Raji (cell line): ENCODE measurements around the gene PDE11A.

Experiments used
- POLR2A ChIP-seq: IDR thresholded peaks from 2 replicates; pipeline ENCODE4 v1.6.1; 2011; ENCODE audit warnings: low read depth, low read length, control low read depth; ENCODE audit not compliant: insufficient read depth

The PDE11A gene

DNA sequence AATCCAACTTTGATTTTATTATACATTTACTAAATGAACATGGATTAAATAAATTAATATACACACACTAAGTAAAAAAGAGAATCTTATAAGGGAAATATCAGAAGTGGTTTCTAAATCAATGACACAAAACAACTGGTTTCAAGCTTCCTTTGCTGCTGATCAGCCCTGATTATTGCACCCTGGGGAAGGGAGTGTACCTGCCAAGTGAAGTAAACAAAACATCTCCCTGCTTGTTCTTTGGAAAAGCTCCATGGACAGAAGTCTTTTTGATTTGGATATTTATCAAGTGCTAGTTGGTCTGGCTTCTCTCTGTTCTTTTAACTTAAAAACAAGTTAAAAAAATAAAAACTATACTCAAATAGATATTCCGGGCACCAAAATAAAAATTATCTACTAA is 190.1 kb downstream of the PDE11A start:
- TF ChIP-seq POLR2A: no peak

GRCh38 chr2:177881921-177882320 is 190.7 kb downstream of the PDE11A start:
- TF ChIP-seq POLR2A: no peak

DNA sequence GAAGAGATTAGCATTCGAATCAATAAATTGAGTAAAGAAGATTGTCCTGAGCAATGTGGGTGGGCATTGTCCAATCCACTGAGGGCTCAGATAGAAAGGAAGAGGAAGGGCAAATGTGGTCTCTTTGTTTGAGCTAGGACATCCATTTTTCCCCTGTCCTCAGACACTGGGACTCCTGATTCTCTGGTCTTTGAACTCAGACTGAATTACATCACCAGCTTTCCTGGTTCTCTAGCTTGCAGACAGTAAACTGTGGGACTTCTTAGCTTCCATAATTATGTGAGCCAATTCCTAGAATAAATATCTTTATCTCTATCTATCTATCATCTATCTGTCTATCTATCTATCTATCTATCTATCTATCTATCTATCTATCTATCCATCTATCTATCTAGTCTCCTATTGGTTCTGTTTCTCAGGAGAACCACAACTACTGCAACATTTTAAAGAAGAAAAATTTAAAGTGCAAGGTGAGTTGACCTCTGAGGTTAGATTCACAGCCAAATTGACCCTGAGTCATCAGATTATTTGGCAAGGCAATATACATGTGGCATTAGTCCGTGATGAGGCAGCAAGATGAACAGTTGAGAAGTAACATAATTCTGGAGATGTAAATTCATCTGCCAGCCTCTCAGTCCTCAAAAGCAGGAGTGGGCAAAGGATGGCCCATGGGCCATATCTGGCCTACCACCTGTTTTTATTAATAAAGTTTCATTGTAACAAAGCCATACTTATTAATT is 191.4 kb downstream of the PDE11A start:
- TF ChIP-seq POLR2A: no peak

DNA sequence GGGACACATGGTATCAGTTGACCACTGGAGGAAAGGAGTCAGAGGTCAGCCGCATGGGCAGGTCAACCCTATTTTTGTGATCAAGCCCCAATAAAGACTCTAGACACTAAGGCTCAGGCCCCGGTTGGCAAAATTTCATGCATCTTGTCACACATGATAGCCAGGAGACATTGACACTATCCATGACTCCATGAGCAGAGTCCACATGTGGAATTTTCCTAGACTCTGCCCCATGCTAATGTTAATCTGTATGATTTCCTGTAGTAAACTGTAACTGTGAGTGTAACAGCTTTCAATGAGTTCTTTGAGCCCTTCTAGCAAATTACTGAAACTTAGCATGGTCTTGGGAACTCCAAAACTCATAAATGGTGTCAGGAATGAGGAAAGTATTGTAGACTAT is 192.3 kb downstream of the PDE11A start:
- no peak for TF ChIP-seq POLR2A

GRCh38 chr2:177876950-177877349 is 195.6 kb downstream of the PDE11A start:
- no peak for TF ChIP-seq POLR2A

DNA sequence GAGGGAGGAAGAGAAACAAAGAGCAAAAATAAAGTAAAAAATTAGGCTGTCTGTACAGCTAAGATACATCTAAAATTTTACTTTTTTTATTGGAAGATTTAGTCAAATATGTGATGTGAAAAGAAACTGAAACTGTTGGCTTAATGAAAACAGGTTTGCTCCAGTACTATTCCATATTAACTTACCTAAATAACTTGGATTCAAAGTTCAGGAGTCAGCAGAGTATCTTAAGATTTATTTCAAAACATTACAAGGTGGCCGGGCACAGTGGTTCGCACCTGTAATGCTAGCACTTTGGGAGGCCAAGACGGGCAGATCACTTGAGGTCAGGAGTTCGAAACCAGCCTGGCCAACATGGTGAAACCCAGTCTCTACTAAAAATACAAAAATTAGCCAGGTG is 197.9 kb downstream of the PDE11A start:
- no peak for TF ChIP-seq POLR2A

GRCh38 chr2:177873915-177874314 is 198.7 kb downstream of the PDE11A start:
- no peak for TF ChIP-seq POLR2A

DNA sequence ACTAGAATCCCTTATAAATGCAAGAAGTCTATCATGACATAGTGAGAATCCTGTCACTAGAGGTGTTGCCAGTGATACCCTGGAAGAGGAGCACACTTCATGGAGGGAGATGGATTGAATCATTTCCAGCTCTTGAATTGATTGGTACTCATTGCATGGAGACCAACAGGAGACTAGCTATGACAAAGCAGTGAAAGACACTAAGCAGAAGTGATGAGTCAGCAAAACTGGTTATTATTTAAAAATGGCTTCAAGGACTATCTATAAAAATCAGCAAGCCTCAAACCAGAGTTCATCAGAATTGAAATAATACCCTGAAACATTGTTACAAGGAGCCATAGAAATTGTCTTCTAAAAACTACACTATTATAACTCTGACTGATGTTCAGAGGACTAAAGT is 200.3 kb downstream of the PDE11A start:
- TF ChIP-seq POLR2A: no peak

- TF ChIP-seq POLR2A: no peak
Measured at GRCh38 chr2:177869912-177870311, 202.7 kb downstream of the PDE11A start.

- TF ChIP-seq POLR2A: no peak
Measured at GRCh38 chr2:177869209-177869608, 203.4 kb downstream of the PDE11A start.

GRCh38 chr2:177868806-177869205 is 203.8 kb downstream of the PDE11A start:
- no peak for TF ChIP-seq POLR2A

DNA sequence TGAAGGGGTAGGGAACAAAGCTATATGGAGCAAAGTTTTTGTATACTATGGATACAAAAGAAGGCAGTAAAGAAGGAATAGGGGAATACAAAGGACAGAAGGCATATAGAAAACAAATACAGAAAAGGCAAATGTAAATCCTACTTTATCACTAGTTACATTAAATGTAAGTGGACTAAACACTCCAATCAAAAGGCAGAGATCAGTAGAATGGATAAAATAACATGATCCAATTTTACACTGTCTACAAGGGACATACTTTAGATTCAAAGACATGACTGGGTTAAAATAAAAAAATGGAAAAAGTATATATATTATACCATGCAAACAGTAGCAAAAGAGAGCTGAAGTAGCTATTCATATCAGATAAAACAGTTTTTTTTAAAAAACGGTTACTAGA is 215.0 kb downstream of the PDE11A start:
- no peak for TF ChIP-seq POLR2A

DNA sequence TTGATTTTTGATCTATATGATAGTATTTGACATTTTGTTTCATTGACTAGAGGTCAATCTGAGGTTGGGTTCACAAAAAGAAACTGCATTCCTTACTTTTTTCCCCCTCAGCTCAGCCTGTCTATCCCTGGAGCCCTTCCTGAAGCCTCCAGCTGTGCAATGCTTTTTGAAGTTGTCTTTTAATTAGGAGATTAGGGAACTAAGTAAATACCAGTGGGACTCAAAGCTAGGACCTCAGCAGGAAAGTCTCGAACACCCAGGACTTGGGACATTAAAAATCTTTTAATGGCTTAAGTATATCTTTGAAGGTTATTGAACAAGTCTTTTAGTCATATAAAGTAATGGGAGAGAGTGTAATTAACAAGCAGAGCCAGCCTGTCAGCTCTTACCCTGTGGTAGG is 220.2 kb downstream of the PDE11A start:
- TF ChIP-seq POLR2A: no peak

GRCh38 chr2:177843188-177843587 is 229.4 kb downstream of the PDE11A start:
- TF ChIP-seq POLR2A: no peak

DNA sequence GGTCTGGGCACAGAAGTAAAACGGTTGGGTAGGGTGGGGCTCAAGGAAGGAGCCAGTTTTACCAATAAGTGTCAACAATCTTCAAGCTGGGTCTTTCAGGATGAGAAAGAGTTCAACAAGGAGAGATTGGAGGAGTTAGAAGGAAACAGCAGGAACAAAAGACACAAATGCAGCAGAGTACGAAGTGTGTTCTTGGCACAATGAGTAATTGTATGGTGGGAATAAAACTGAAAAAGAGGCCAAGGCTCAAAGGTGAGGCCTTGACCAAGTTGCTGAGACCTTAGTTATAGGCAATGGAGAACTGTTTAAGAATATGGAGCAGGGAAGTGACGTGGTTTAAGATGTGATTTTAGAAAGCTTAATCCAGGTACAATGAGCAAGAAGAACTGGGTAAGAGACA is 230.3 kb downstream of the PDE11A start:
- no peak for TF ChIP-seq POLR2A

DNA sequence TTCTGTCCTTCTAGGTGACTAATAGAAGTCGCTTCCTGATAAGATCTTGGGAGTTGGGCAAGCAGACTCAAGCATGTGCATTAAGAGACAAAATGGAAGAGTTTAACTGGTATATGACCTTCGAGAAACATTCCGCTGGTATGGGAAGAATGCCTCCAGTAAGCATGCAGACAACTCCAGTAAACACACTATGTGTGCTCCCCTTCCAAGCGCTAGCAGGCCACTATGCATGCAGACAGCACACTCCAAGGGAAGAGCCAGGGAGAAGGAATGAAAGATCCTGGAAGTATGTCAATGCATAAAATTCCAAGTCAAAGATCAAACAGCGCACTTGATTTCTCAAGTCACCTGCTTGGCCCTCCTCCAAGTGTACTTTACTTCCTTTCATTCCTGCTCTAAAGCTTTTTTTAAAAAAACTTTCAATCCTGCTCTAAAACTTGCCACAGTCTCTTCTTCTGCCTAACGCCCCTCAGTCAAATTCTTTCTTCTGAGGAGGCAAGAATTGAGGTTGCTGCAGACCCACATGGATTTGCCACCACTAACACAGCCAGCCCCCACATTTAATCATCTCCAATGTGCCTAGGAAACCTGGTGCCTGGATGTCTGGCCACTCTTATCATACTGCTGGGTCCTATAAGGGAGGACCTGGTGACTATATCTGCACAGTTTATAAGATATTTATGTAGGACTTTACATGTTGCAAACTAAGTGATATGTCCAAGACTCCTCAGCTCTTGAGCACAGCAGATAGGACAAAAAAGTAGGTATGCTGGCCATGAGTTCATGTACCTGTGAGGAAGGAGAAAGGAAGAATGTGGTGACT is 239.8 kb downstream of the PDE11A start:
- no peak for TF ChIP-seq POLR2A

DNA sequence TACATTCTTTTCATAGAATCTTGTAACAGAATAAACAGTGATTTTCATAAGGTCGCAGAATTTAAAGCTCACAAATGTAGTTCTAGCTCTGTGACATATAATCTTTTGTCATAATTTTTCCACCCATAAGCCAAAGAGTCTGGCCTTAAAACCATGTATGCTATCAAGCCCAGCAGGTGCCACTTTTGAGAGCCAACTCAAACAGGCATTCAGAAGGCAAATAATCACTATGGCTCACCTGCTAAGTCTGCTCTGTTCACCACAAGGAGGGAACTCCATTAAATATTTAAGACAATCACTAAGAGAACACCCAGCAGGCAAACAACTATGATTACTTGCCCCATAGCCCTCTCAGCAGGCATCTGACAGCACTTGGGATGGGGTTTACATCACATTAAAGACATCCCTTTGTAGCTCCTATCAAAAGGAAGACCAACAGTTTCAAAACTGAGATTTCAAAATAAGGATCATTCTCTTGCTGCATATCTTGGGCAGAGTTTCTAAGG is 241.6 kb downstream of the PDE11A start:
- no peak for TF ChIP-seq POLR2A

GRCh38 chr2:177828557-177828956 is 244.0 kb downstream of the PDE11A start:
- no peak for TF ChIP-seq POLR2A
